Liver (tissue), 9 donors: ENCODE measurements around the gene PAAF1. TPM values are rescaled to one million over a fixed set of nuclear protein-coding genes. Genes with fewer than 3 reads are reported as not detected.

ENCODE experiments used
- DNase-seq: peaks from one replicate; pipeline ENCODE4 v3.0.0-alpha.2; 2017; ENCODE audit warnings: low spot score
- H3K27ac ChIP-seq, 2 donors: one replicate each; pipeline ENCODE4 v1.7.0; 2013; ENCODE audit warnings: inconsistent platforms in 2 of 2, low read length in 2 of 2, control low read depth in 1 of 2, low read depth in 1 of 2, mild to moderate bottlenecking in 1 of 2
- H3K27me3 ChIP-seq, 4 donors: one replicate each; pipeline versions ENCODE4 v1.6.1 to v1.7.0; 2013; ENCODE audit warnings: low read length in 3 of 4, inconsistent platforms in 1 of 4, mild to moderate bottlenecking in 1 of 4, moderate library complexity in 1 of 4; ENCODE audit not compliant: control insufficient read depth in 4 of 4, insufficient read depth in 4 of 4
- H3K36me3 ChIP-seq, 4 donors: one replicate each; pipeline versions ENCODE4 v1.6.1 to v1.7.0; 2013; ENCODE audit warnings: low read length in 3 of 4, mild to moderate bottlenecking in 3 of 4, low read depth in 1 of 4, moderate library complexity in 1 of 4; ENCODE audit not compliant: control insufficient read depth in 4 of 4, insufficient read depth in 3 of 4
- H3K4me1 ChIP-seq, 4 donors: one replicate each; pipeline versions ENCODE4 v1.6.1 to v1.7.0; 2013; ENCODE audit warnings: low read length in 3 of 4, mild to moderate bottlenecking in 3 of 4, moderate library complexity in 1 of 4; ENCODE audit not compliant: control insufficient read depth in 4 of 4, insufficient read depth in 4 of 4
- H3K4me3 ChIP-seq, 3 donors: one replicate each; pipeline versions ENCODE4 v1.6.1 to v1.7.0; 2013; ENCODE audit warnings: low read length in 3 of 3, control low read depth in 1 of 3, low read depth in 1 of 3, mild to moderate bottlenecking in 1 of 3
- H3K9ac ChIP-seq, 2 donors: one replicate each; pipeline ENCODE4 v1.7.0; 2013; ENCODE audit warnings: low read length in 2 of 2, mild to moderate bottlenecking in 2 of 2, moderate library complexity in 2 of 2, control low read depth in 1 of 2, low read depth in 1 of 2
- H3K9me3 ChIP-seq, 4 donors: one replicate each; pipeline versions ENCODE4 v1.6.1 to v1.7.0; 2013; ENCODE audit warnings: low read length in 3 of 4; ENCODE audit not compliant: control insufficient read depth in 4 of 4
- ATF3 ChIP-seq: IDR thresholded peaks from 2 replicates; pipeline ENCODE4 v1.6.1; 2016; ENCODE audit warnings: antibody characterized with exemption
- CTCF ChIP-seq: fragments of 150-350 bp; IDR thresholded peaks from 2 replicates; pipeline ENCODE4 v1.5.1; 2017; ENCODE audit warnings: improper control_type of control experiment, low read depth, low read length; ENCODE audit not compliant: missing input control
- EGR1 ChIP-seq, 2 donors: IDR thresholded peaks; 2 replicates each; pipeline ENCODE4 v1.6.1; 2016 to 2018; ENCODE audit warnings: antibody characterized with exemption in 2 of 2, low read depth in 2 of 2
- FOXA1 ChIP-seq: IDR thresholded peaks from 2 replicates; pipeline ENCODE4 v1.6.1; 2016; ENCODE audit warnings: antibody characterized with exemption
- FOXA2 ChIP-seq: IDR thresholded peaks from 2 replicates; pipeline ENCODE4 v1.6.1; 2016; ENCODE audit warnings: antibody characterized with exemption
- GABPA ChIP-seq, 2 donors: IDR thresholded peaks in 1 of 2; conservative IDR thresholded peaks in 1 of 2; 2 replicates each; pipeline ENCODE4 v1.6.1; 2016; ENCODE audit warnings: antibody characterized with exemption in 2 of 2, mild to moderate bottlenecking in 1 of 2, moderate library complexity in 1 of 2
- HNF4A ChIP-seq, 2 donors: conservative IDR thresholded peaks; 2 replicates each; pipeline ENCODE4 v1.6.1; 2016; ENCODE audit warnings: antibody characterized with exemption in 2 of 2, mild to moderate bottlenecking in 2 of 2
- HNF4G ChIP-seq: IDR thresholded peaks from 2 replicates; pipeline ENCODE4 v1.6.1; 2016; ENCODE audit warnings: antibody characterized with exemption
- JUND ChIP-seq, 2 donors: IDR thresholded peaks; 2 replicates each; pipeline ENCODE4 v1.6.1; 2016; ENCODE audit warnings: antibody characterized with exemption in 2 of 2
- MAX ChIP-seq: IDR thresholded peaks from 2 replicates; pipeline ENCODE4 v1.6.1; 2016; ENCODE audit warnings: antibody characterized with exemption
- NR2F2 ChIP-seq: IDR thresholded peaks from 2 replicates; pipeline ENCODE4 v1.6.1; 2016; ENCODE audit warnings: antibody characterized with exemption
- RAD21 ChIP-seq, 2 donors: IDR thresholded peaks; 2 replicates each; pipeline ENCODE4 v1.6.1; 2016; ENCODE audit warnings: antibody characterized with exemption in 2 of 2, mild to moderate bottlenecking in 2 of 2
- REST ChIP-seq: IDR thresholded peaks from 2 replicates; pipeline ENCODE4 v1.6.1; 2016; ENCODE audit warnings: antibody characterized with exemption, mild to moderate bottlenecking
- RXRA ChIP-seq, 2 donors: IDR thresholded peaks; 2 replicates each; pipeline ENCODE4 v1.6.1; 2017 to 2018; ENCODE audit warnings: antibody characterized with exemption in 2 of 2, mild to moderate bottlenecking in 1 of 2
- SP1 ChIP-seq: IDR thresholded peaks from 2 replicates; pipeline ENCODE4 v1.6.1; 2018; ENCODE audit warnings: antibody characterized with exemption, mild to moderate bottlenecking
- TAF1 ChIP-seq: conservative IDR thresholded peaks from 2 replicates; pipeline ENCODE4 v1.6.1; 2016; ENCODE audit warnings: antibody characterized with exemption, mild to moderate bottlenecking
- YY1 ChIP-seq: IDR thresholded peaks from 2 replicates; pipeline ENCODE4 v1.6.1; 2016; ENCODE audit warnings: antibody characterized with exemption, mild to moderate bottlenecking
- ZBTB33 ChIP-seq: IDR thresholded peaks from 2 replicates; pipeline ENCODE4 v1.6.1; 2016; ENCODE audit warnings: antibody characterized with exemption
- WGBS: extraction: QIAGEN DNeasy Blood & Tissue Kit; methylation state at CpG from one replicate; pipeline ENCODE4 v1.1.7; 2013; 5-methylcytosine and 5-hydroxymethylcytosine counted together
- polyA plus RNA-seq, 2 donors: library from polyadenylated mRNA; stranded (reverse) in 1 of 2; unstranded in 1 of 2; fragments of 200-250 nt in 1 of 2; fragments of >200 nt in 1 of 2; fragmentation: Nextera tagmentation in 1 of 2; extraction: Ambion mirVana in 1 of 2; gene quantifications; one replicate each; pipeline versions ENCODE4 v1.2.1 to v1.2.3, GENCODE V29; 2013 to 2015
- total RNA-seq, 2 donors: library from RNA; depleted of rRNA; stranded (reverse); fragments of >200 nt; gene quantifications; one replicate each; pipeline ENCODE4 v1.2.3, GENCODE V29; 2014
- donor health status: healthy.
- donor health status: healthy.
- donor health status: healthy.
- donor health status: healthy.
- donor health status: healthy.

The PAAF1 gene
- total and polyA plus RNA-seq, 4 donors, result 5.3 to 10.4 (median 8.3) TPM

GRCh38 chr11:73894725-73895335 is 18.0 kb downstream of the PAAF1 start:
- Histone ChIP-seq H3K36me3 (peaks cover 3 to 24% (median 13%) of the 10 kb centered on the region in 4 donors), H3K27ac (no peak overlapping the region), H3K9me3 (no peaks in the 10 kb centered on the region), H3K27me3 (no peaks in the 10 kb centered on the region), H3K9ac (no peak overlapping the region), H3K4me1 (no peaks in the 10 kb centered on the region), H3K4me3 (no peak overlapping the region)
- DNase-seq, result no peak
- WGBS, result 98% methylated on average over 5 of the region's 5 CpGs
- TF ChIP-seq NR2F2 (no peak), EGR1 (IDR thresholded peaks at IDR 0.05; ENCODE audit: low read depth in 2 of 2) (no peak), MAX (no peak), CTCF (no peak), RAD21 (IDR thresholded peaks at IDR 0.05) (no peak), ZBTB33 (no peak), FOXA2 (no peak), JUND (IDR thresholded peaks at IDR 0.05) (no peak), GABPA (IDR thresholded peaks at IDR 0.05 in 1 of 2, conservative IDR thresholded peaks at IDR 0.05 in 1 of 2) (no peak), YY1 (no peak), FOXA1 (no peak), TAF1 (no peak), SP1 (no peak), ATF3 (no peak), REST (no peak), HNF4A (conservative IDR thresholded peaks at IDR 0.05) (no peak), HNF4G (no peak), RXRA (IDR thresholded peaks at IDR 0.05) (no peak)
